GM12892 (cell line): Measurements from ENCODE around the gene RASGEF1C.

Source experiments
- POLR2A ChIP-seq: IDR thresholded peaks from 2 replicates; pipeline ENCODE4 v1.6.1; 2011; ENCODE audit warnings: low read depth, low read length, control low read depth
- POLR2AphosphoS5 ChIP-seq: IDR thresholded peaks from 2 replicates; pipeline ENCODE4 v1.6.1; 2011; ENCODE audit warnings: low read depth, low read length, control low read depth
- TAF1 ChIP-seq: IDR thresholded peaks from 2 replicates; pipeline ENCODE4 v1.6.1; 2011; ENCODE audit warnings: low read depth, mild to moderate bottlenecking, control low read depth, low read length, borderline replicate concordance

DNA sequence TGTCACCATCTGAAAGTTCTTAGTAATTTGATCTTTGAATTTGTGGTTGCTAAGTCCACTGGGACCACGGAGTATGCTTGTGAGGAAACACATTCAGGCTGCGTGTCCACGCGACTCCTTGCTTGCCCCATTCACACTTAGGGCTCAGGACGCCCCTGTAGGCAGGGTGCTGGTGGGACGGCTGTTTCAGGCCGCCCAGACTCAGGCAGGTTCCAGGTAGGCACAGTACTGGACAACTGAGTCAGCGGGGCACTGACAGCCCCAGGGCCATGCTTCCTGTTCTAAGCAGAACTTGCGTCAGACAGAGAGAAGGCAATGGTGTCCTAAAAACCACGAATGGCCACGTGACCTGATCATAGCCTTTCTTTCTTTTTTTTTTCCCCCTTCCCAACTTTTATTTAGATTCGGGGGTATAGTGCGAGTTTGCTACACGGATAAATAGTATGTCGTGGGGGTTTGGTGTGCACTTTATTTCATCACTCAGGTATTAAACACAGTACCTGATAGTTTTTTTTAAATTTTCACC lies 7.7 kb upstream of the RASGEF1C start:
- no peak for TF ChIP-seq POLR2AphosphoS5
- TF ChIP-seq POLR2A, result no peak
- no peak for TF ChIP-seq TAF1
